Peyer's patch (tissue), 4 donors: ENCODE measurements around the gene PSME2. TPM values are rescaled to one million over a fixed set of nuclear protein-coding genes. Genes with fewer than 3 reads are reported as not detected.

Experiments
- DNase-seq, 3 donors: peaks; one replicate each; pipeline ENCODE4 v3.0.0-alpha.2; 2017 to 2019
- H3K27ac ChIP-seq, 4 donors: fragments of 200-600 bp; sonication (generic); one replicate each; pipeline ENCODE4 v1.5.1; 2016 to 2019
- H3K27me3 ChIP-seq, 2 donors: fragments of 200-600 bp; sonication (generic); one replicate each; pipeline ENCODE4 v1.5.1; 2019
- H3K36me3 ChIP-seq, 3 donors: fragments of 200-600 bp; sonication (generic); one replicate each; pipeline ENCODE4 v1.5.1; 2016 to 2019
- H3K4me1 ChIP-seq, 4 donors: fragments of 200-600 bp; sonication (generic); one replicate each; pipeline ENCODE4 v1.5.1; 2016 to 2019
- H3K4me3 ChIP-seq, 4 donors: fragments of 200-600 bp; sonication (generic); 1 replicate in 3 of 4; 2 replicates in 1 of 4; pipeline ENCODE4 v1.5.1; 2016 to 2019; ENCODE audit warnings: mild to moderate bottlenecking in 1 of 4
- H3K9me3 ChIP-seq, 4 donors: fragments of 200-600 bp; sonication (generic); one replicate each; pipeline ENCODE4 v1.5.1; 2016 to 2019; ENCODE audit warnings: mild to moderate bottlenecking in 1 of 4
- CTCF ChIP-seq, 6 experiments: fragments of 450-650 bp in 4 of 6; fragments of 200-600 bp in 2 of 6; sonication (generic) in 1 of 6; IDR thresholded peaks; one replicate each; pipeline ENCODE4 v1.5.1; 2017 to 2019; ENCODE audit warnings: antibody characterized with exemption in 6 of 6, mild to moderate bottlenecking in 3 of 6, moderate library complexity in 1 of 6
- POLR2A ChIP-seq, 2 donors: fragments of 450-650 bp; IDR thresholded peaks; one replicate each; pipeline ENCODE4 v1.5.1; 2017; ENCODE audit warnings: antibody characterized with exemption in 2 of 2, mild to moderate bottlenecking in 2 of 2, moderate library complexity in 2 of 2
- total RNA-seq, 4 donors: library from RNA; depleted of rRNA; stranded (reverse); fragments of >200 nt; gene quantifications; one replicate each; pipeline ENCODE4 v1.1.0, GENCODE V29; 2016

Gene PSME2
- total RNA-seq, 4 donors from 2014 or later, result 119 to 258 (median 162) TPM

GRCh38 chr14:24139272-24139934 lies 7.0 kb downstream of the PSME2 start:
- no peaks in the 10 kb centered on the region for H3K27me3 ChIP-seq
- no peaks in the 10 kb centered on the region for H3K9me3 ChIP-seq
- no peak for DNase-seq
- no peak overlapping the region for H3K27ac ChIP-seq
- TF ChIP-seq CTCF (IDR thresholded peaks at IDR 0.05) (no peak), POLR2A (IDR thresholded peaks at IDR 0.05) (no peak)
- H3K4me1 ChIP-seq, result peaks cover 0 to 65% (median 17%) of the 10 kb centered on the region in 4 donors
- H3K36me3 ChIP-seq, result peaks cover 0 to 22% (median 3%) of the 10 kb centered on the region in 3 donors
- peak overlapping the region in 2 of 4 donors; percentile 24 to 84 for H3K4me3 ChIP-seq

- H3K27ac ChIP-seq, result peak overlapping the region in 2 of 4 donors; percentile 18 to 47
- no peak overlapping the region for H3K4me3 ChIP-seq
- H3K4me1 ChIP-seq, result peaks cover 0 to 60% (median 17%) of the 10 kb centered on the region in 4 donors
- no peak for TF ChIP-seq POLR2A (IDR thresholded peaks at IDR 0.05)
- no peak for TF ChIP-seq CTCF (IDR thresholded peaks at IDR 0.05)
- H3K9me3 ChIP-seq, result no peaks in the 10 kb centered on the region
- peaks cover 0 to 22% (median 3%) of the 10 kb centered on the region in 3 donors for H3K36me3 ChIP-seq
- no peak for DNase-seq
- H3K27me3 ChIP-seq, result no peaks in the 10 kb centered on the region
Observed at GRCh38 chr14:24138396-24139271, 7.8 kb downstream of the PSME2 start.

GRCh38 chr14:24137529-24138395 lies 8.6 kb downstream of the PSME2 start:
- peak overlapping the region in 1 of 4 donors; percentile 93 for H3K4me3 ChIP-seq
- H3K27me3 ChIP-seq, result no peaks in the 10 kb centered on the region
- no peak for DNase-seq
- peaks cover 0 to 22% (median 3%) of the 10 kb centered on the region in 3 donors for H3K36me3 ChIP-seq
- TF ChIP-seq CTCF (IDR thresholded peaks at IDR 0.05), result no peak
- no peak for TF ChIP-seq POLR2A (IDR thresholded peaks at IDR 0.05)
- peak overlapping the region in 3 of 4 donors; percentile 47 to 96 (median 95) for H3K27ac ChIP-seq
- H3K4me1 ChIP-seq, result peaks cover 0 to 53% (median 17%) of the 10 kb centered on the region in 4 donors
- no peaks in the 10 kb centered on the region for H3K9me3 ChIP-seq

GRCh38 chr14:24136684-24137528 lies 9.5 kb downstream of the PSME2 start:
- H3K27ac ChIP-seq, result peak overlapping the region; percentile 95 to 97 (median 96)
- DNase-seq, result no peak
- no peak for TF ChIP-seq POLR2A (IDR thresholded peaks at IDR 0.05)
- TF ChIP-seq CTCF (IDR thresholded peaks at IDR 0.05), result no peak
- no peaks in the 10 kb centered on the region for H3K9me3 ChIP-seq
- peak overlapping the region; percentile 93 to 99 (median 96) for H3K4me3 ChIP-seq
- no peaks in the 10 kb centered on the region for H3K27me3 ChIP-seq
- peaks cover 0 to 22% (median 3%) of the 10 kb centered on the region in 3 donors for H3K36me3 ChIP-seq
- peaks cover 0 to 45% (median 16%) of the 10 kb centered on the region in 4 donors for H3K4me1 ChIP-seq
